NK-92 treated with Interleukin-12 subunit alpha and Interleukin-12 subunit beta, amount 100 ng/mL, for 24 hours (cell line): Measurements from ENCODE around the gene ZDHHC4.
A peak's percentile ranks its signal among the peaks of the same experiment; 100 is the strongest.

ENCODE experiments used
- DNase-seq: peaks from one replicate; lab custom pipeline; 2025; lab: John Stamatoyannopoulos, UW

ZDHHC4 gene

DNA sequence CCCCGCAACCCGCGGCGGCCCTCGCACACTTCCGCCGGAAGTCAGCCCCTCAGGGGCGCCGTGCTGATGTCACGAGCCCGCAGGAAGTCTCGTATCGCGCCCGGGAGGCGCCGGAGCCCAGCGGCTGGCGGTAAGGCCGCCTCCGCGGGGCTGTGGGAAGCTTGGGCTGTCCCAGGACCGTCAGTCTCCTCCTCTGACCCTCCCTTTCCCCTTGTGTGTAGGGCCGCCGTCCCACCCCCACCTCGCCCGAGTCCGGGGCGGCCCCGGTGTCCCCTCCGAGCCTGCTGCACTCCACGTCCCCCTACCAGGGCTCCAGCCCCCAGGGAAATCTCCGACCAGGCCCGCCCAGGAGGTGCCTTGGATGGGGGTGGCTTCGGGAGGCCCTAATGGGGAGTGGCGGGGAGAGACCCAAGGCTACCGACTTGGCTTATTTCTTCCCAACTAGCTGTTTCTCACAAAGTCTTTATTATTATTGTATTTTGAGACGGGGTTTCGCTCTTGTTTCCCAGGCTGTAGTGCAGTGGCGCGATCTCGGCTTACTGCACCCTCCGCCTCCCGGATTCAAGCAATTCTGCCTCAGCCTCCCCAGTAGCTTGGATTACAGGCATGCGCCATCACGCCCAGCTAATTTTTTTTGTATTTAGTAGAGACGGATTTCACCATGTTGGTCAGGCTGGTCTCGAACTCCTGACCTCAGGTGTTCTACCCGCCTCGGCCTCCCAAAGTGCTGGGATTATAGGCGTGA, at the start of gene ZDHHC4:
Gene ZDHHC4 (plus strand): TSS at position 86 of the 745 bp plus-strand sequence. CDS start 3,108 bp downstream, outside the sequence.
- DNase-seq = peak; percentile 73

DNA sequence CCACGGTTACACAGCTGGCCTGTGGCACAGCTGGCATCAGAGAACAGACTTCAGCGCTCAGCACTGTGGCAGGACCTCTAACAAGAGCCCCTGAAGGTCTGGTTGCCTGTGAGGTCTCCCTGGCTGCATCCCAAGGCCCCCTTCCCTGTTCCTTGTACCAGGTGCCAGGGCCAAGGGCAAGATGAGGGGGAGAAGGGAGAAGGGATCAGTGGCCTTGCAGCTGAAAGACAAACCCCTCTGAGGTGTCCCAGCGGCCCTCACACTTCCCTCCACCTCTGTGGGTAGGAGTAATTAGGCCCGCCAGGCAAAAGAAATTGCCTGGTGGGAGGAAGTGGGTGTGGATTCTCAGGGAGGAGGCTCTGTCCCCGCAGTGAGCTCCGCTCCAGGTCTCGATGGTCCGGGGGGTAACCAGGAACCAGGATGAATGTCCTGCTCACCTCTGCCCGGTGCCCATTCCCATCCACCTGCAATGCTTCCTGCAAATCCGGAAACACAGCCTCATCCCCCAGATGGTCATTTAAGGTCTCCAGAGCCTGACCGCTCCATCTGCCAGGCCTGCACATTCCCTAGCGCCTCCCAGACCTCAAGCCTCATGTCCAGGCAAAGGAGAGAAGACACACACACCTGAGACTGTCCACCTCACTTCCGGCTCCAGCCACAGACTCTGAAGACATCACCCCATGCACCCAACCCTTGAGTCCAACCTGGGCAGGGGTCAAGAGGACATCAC, 48.7 kb upstream of the ZDHHC4 start:
- DNase-seq = no peak

DNA sequence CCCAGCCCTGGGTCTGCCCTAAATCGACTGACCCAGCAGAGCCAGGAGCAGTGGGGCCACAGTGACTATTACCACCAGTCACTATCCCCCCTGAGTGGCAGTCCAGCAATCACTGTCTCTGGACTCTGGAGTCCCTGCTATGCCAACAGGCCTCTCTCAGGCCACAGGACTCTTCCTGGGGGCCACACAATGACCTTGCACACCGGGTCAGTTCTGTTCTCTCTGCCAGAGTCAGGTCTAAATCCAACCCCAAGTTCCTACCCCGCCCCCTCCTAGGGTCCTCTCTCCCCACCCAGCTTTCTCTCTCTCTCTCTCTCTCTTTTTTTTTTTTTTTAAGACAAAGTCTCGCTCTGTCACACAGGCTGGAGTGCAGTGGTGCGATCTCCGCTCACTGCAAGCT, 47.6 kb upstream of the ZDHHC4 start:
- DNase-seq = no peak

DNA sequence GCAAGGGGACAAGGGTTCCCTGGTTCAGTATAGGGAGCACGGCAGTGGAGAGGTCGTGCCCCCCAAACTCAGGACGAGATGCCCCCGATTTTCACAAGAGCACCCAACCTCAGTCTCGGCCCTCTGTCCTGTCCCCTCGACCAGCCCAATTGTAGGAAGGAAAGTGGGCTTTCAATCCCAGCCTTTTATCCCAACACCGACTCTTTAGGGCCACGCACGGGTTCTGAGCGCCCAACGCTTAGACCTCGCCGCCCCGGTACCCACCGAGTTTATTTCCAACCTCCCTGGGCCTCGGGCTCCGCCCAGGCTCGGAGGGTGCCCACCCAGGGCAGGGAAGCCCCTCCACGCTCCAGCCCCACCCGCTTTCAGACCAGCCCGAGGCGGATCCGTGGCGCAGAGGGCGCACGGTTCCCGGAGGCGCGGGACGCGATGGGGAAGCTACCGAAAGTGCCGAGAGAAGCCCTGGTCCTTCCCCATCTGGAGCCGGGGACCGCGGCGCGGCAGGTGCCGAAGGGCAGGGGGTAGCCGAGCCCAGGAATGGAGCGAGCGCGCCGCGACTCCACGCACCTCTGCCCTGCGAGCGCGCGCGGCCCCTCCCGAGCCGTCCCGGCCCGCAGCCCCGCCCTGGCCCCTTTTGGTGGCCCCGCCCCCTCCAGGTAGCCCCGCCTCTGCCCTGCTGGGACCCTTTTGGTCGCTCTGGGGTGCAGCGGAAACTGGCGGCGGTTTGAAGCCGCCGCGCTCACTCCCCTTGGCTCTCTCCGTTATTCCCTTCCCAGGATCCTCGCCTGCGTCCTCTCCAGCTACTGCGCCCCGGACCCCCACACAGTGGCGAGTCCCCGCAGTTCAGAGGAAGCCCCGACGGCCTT, 46.4 kb upstream of the ZDHHC4 start:
- no peak for DNase-seq

DNA sequence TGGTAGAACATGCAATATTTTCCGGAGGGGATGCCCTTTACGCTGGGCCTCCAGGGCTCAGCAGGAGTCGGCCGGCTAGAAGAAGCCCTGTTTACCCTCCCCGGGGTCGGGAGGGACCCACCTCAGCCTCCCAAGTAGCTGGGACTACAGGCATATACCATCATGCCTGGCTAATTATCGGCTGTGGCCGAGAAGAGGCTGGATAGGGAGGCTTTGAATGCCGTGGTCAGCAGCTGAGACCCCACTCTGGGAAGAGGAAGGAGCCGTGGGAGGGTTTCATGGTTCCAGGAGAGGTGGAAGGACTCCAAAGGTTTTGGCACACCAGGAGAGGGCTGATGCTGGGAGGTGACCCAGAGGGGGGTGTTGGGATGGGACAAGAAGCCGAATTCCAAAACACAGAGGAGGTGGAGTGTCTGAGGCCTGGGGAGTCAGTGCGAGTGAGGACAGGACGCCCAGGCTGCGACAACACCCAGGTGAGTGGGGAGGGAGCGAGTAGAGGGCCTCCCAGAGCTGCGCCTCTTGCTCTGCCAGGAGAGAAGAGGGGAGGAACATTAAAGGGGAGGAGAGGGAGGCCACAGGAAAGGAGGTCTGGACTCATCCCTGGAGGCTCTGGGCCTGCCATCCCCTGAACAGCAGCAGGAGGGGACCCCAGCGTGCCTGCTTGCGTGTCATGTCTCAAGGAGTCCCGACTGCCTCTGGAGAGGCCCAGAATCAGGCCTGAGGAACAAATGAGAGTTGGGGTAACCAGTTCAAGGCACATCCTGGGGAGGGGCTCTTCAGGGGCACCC, 45.6 kb upstream of the ZDHHC4 start:
- no peak for DNase-seq

DNA sequence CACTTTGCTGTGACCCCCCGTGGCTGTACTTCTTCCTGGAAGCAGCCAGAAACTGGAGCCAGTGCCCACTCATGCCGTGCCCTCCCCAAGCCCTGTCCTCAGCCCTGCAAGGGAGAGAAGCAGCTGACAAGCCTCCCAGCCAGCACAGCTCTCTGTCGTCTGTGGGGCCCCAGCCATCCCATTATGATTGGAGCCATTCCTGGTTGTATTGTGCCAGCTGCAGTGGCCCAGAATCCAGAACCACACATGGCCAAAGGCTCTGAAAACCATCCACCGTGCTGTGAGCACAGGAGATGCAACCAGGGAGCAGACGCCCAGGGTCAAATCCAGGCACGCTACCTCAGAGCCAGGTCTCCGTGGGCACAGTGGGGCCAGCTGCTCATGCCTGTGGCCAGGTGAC, 44.7 kb upstream of the ZDHHC4 start:
- no peak for DNase-seq

DNA sequence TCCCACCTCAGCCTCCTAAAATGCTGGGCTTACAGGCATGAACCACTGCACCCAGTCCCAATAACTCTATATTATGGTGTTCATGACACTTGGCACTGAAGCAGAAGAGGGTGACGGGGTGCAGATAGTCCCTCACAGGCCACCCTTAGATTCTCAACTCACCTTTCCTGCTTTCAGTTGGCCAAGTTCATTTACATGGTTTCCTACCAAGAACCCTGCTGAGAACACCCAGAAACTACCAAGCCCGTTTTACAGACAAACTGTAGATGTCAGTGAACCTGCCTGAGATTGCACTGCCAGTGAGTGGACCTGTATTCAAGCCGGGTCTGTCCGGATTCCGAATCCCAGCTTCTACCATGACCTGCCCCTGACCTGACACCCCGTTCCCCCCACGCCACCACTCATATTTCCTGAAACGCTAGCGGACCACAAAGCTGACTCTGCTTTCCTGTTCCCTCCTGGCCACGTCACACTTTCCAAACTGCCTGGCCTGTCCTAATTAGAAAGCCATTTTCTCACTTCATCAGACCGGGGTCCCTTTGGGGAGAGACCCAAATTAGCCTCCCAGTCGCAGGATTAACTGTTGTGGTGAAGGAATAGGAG, 43.3 kb upstream of the ZDHHC4 start:
- no peak for DNase-seq

DNA sequence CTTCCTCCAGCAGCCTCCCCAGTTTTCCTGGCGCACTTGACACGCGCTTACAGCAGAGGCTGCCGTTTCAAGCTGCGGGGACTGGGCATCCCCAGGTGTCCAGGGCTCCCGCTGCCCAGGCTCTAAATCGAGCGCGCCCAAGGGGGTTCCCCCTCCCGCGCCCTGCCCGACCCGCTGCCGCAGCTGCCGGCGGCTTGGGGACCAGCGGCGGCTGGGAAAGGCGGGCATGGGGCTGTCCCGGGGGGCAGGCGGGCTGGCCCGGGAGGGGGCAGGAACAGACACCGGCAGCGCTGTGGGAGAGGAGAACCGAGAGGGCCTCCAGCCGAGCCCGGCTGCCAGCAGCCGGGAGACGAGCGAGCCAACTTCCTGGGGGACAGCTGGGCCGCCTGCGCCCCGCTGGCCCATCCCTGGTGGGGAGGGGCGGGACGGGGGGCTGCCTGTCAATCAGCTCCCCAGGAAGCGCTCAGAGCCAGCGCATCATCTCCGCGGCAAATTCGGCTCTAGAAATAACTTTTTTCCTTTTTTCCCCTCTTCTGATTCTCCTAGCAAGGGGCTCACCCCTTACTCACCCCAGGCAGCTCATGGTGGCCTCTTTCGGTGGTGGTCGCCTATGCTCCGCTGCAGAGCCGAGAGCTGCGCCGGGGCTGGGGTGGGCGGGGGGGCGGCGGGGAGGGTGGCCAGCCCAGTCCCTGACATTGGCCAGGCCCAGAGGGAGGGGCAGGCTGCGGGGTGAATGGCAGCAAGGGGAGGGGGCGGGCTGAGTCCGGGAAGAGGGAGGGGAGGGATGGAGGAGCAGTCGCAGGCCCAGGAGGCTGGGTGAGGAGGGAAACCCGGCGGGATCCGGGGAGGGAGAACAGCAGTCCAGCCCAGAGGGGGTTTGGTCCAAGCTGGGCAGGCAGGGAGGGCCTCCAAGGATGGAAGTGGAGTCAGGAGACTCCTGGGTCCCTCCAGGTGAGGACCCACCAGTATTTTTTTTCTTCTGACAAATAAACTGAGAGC, 40.7 kb upstream of the ZDHHC4 start:
- DNase-seq = no peak

DNA sequence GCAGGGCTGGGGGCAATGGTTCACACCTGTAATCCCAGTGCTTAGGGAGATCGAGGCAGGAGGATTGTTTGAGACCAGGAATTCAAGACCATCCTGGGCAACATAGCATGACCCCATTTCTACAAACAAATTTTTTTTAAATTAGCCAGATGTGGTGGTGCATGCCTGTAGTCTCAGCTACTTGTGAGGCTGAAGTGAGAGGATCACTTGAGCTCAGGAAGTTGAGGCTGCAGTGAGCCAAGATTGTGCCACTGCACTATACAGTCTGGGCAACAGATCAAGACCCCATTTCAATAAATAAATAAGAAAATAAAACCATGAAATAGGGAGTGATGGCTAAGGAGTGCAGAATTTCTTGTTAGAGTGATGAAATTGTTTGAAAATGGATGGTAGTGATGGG, 34.9 kb upstream of the ZDHHC4 start:
- no peak for DNase-seq

DNA sequence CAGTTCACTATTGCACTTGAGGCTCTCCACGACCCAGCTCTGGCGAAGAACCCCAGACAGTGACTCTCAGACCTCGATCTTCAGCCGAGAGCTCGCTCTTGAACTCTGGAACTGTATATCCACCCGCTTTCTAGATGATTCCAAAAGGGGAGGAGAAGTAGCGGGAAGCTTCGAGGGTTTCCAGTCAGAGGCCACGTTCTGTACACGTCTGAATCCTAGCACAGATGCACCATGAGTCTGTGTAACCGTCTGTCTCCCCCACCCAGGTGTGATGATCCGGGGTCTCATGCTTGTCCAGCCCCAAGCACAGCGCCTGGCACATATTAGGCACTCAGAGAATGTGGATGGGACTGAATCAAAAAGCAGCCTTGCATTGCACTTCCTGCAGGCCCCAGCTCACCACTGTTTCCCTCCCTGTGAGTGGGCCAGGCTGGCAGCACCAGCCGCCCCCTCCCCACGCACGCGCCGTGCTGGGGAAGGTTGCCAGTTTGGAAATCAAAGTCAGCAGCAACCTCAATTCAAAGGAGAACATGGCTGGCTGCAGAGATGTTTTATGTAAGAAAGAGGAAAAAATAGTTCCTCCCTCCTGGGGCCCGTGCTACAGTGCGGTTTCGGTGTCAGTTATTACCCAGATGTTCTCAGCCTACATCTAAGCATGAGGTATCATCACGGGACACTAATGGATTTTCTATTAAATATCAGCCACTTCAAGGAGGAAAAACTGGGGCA, 31.7 kb upstream of the ZDHHC4 start:
- DNase-seq = no peak

DNA sequence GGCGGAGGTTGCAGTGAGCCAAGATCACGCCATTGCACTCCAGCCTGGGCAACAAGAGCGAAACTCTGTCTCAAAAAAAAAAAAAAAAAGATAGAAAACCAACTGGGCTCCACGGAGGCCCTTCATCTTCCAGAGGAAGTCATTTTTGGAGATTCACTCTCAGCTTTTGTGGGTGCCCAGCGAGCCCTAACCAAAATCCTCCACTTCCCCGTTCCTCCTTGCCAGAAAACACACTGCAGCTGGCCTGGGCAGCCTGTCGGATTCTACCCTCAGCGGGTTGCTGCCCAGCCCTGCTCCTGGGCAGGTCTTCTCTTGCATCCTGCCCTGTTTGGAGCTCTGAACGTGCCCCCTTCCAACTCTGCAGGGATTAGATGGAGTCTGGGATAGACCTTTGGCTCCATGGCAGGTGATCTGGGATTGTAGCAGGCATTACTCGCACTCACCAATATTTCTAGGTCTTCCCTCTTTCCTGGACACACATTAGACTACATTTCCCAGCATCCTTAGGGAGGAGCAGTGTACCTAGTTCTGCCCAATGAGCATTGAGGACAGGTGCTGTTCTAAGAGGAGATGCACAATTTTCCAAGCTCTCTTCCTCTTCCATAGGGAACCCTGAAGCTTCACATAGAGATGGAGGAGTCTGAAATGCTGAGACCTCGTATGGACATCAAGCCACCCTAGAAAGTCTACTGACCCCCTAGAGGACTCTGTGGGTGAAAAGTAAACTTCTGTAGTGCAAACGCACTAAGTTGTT, 30.6 kb upstream of the ZDHHC4 start:
- DNase-seq = no peak

DNA sequence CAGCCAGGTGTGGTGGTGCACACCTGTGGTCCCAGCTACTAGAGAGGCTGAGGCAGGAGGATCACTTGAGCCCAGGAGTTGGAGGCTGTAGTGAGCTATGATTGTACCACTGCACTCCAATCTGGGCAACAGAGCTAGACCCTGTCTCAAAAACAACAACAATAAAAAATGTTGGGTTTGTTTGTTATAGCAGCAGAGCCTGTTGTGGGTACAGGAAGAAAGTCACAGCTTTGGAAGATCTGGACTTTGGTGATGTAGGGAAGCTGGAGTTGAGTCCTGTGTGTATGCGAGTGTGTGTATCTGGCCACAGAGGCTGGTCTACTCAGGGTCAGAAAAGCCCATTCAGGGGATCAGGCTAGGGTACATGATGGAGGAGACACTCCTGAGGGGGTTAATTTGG, 29.9 kb upstream of the ZDHHC4 start:
- no peak for DNase-seq

DNA sequence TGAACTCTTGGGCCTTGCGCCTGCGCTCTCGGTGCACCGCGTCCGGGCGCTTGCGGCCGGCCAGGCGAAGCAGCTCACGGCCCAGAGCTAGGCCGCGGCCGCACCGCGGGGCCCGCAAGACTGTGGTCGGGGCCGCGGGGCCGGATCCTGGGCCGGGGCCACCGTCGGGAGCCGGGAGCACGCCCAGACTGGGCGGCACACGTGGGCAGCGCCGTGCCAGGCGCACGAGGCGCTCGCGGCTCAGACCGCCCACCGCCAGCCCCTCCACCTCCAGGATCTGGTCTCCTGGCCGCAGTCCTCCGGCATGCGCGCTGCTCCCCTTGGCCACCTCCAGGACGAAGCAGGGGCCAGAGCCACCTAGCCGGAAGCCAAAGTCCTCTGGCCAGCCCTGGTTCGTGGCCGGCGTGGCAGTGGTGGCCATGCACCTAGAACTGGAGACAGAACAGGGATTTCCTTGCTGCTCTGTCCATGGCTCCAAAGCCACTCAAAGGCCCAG, 26.2 kb upstream of the ZDHHC4 start, which contains the start of gene GRID2IP:
Gene GRID2IP (minus strand): TSS at position 446 of the 496 bp plus-strand sequence. CDS start 25 bp downstream, at position 421.
- no peak for DNase-seq

DNA sequence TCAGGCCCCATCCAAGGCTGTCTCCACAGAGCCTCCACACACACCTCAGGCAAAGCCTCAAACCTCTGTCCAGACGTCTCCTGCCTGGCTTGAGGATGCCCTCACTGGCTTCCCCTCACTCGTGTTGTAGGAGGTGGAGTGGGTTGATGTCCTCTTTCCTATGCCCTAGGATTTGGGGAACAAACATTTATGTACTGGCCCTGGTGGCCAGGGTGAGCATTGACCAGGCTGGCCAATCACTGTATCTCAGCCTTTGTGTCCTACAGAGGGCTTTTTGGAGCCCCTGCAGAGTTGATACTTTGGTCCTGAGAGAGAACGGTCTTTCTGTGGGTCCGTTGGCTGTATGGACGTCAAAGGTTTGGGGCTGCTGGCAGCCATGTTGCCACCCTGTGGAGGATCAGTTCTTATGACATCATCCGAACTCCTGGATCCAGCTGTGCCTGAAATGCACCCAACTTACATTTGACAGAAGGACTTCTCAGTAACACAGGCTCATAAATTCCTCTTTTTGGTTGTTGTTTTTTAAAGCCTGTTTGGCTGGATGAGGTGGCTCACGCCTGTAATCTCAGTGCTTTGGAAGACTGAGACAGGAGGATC, 23.7 kb upstream of the ZDHHC4 start:
- no peak for DNase-seq

DNA sequence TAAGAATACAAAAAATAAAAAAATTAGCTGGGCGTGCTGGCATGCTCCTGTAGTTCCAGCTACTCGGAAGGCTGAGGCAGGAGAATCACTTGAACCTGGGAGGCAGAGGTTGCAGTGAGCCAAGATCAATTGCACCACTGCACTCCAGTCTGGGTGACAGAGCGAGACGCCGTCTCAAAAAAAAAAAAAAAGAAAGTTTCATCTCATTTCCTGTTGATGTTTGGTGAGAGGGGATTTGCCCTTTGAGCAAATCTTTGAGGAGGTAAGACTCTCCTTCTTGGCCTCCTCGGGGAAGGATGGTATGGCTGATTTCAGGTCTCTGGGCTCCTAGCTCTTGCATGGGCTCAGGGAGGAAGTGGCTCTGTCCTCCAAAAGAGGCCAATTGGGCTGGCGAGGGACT, 22.4 kb upstream of the ZDHHC4 start:
- DNase-seq = no peak

DNA sequence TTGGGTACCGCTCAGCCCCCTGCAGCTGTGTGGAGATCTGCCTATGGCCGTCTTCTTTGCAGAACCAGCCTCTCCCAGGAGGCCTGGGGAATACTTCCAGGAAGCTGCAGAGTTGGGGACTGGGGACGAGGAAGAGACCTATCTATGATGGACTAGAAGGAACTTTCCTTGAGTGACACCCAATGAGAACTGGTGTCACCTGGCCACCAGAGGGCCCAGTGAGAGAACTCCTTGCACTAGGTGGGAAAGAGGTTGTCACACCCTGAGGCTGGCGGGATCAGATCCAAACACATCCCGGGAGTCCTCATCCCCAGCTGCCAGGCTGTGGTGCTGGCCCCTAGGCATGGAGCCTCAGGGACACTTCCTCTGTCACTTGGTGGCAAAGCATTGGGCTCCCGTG, 21.1 kb upstream of the ZDHHC4 start:
- DNase-seq = no peak

DNA sequence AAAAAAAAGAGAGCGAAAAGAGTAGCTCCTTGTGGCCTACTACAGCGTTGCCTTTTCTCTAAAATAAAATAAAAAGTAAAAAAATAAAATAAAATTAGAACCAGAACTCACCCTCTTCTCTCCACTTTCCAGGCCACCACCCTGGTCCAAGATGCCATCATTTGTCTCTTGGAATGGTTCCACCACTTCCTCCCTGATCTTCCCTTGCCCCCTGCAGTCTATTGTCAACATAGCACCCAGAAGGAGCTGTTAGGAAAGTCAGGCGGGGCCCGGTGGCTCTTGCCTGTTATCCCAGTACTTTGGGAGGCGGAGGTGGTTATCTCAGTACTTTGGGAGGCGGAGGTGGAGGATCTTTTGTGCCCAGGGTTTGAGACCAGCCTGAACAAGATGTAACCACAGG, 18.4 kb upstream of the ZDHHC4 start:
- DNase-seq = no peak

DNA sequence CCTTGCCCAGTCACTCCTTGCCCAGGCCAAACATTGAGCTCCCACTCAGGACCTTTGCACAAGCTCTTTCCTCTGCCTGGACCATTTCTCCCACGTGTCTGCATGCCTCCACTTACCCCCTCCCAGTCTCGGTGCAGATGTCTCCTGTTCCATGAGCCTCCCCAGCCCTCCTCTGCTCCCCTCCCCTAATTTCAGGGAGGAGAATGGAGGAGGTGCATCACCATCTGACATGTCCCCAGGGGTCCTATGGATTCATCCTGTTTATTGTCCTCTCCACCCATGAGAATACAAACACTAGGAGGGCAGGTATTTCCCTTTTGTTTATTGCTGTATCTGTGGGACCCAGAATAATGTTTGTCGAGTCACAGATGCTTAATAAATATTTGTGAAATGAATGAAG, 17.4 kb upstream of the ZDHHC4 start:
- no peak for DNase-seq
